Mammary epithelial cell (primary cell): ENCODE results near the gene SMC1B.

Source experiments
- CTCF ChIP-seq, 2 donors: IDR thresholded peaks in 1 of 2; conservative IDR thresholded peaks in 1 of 2; 2 replicates each; pipeline ENCODE4 v1.5.1; 2011 to 2012; ENCODE audit warnings: inconsistent platforms in 2 of 2, low read length in 2 of 2, mild to moderate bottlenecking in 2 of 2, control low read depth in 1 of 2, low read depth in 1 of 2; ENCODE audit not compliant: insufficient read depth in 1 of 2; ENCODE audit errors: extremely low read depth in 1 of 2
- EZH2 ChIP-seq: IDR thresholded peaks from 2 replicates; pipeline ENCODE4 v1.6.1; 2012; ENCODE audit warnings: low read length, inconsistent platforms, borderline replicate concordance

GRCh38 chr22:45398214-45398613 is 15.2 kb downstream of the SMC1B start:
- TF ChIP-seq EZH2 (no peak), CTCF (conservative IDR thresholded peaks at IDR 0.05 in 1 of 2, IDR thresholded peaks at IDR 0.05 in 1 of 2; ENCODE audit: extremely low read depth in 1 of 2, insufficient read depth in 1 of 2, low read depth in 1 of 2, low read length in 2 of 2) (no peak)
